ENCODE measurements around the gene LAMP1.

The LAMP1 gene

DNA sequence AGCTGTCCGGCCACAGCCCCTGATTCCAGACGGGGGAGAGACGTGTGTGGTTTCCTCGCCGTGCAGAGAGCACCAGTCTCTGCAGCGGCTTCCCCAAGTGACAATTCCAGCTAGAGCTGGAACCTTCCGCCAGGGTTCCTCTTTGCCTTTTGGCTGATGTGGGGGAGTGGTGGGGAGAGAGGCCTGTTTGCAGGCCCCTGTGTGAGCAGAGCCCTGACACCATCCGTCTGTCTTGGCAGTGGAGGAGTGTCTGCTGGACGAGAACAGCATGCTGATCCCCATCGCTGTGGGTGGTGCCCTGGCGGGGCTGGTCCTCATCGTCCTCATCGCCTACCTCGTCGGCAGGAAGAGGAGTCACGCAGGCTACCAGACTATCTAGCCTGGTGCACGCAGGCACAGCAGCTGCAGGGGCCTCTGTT is 25.0 kb downstream of the LAMP1 start:
- Histone ChIP-seq H3K27me3 (ENCODE audit: control insufficient read depth, insufficient read depth, low read length) (no peaks in the 10 kb centered on the region), H3K4me1 (ENCODE audit: control insufficient read depth, insufficient read depth, low read length) (no peaks in the 10 kb centered on the region), H3K4me3 (ENCODE audit: low read length) (no peak overlapping the region), H3K9me3 (ENCODE audit: control insufficient read depth, low read length) (no peaks in the 10 kb centered on the region), H3K36me3 (ENCODE audit: control insufficient read depth, insufficient read depth, low read length) (peaks cover 22% of the 10 kb centered on the region), H3K9ac (ENCODE audit: low read length) (no peak overlapping the region)

DNA sequence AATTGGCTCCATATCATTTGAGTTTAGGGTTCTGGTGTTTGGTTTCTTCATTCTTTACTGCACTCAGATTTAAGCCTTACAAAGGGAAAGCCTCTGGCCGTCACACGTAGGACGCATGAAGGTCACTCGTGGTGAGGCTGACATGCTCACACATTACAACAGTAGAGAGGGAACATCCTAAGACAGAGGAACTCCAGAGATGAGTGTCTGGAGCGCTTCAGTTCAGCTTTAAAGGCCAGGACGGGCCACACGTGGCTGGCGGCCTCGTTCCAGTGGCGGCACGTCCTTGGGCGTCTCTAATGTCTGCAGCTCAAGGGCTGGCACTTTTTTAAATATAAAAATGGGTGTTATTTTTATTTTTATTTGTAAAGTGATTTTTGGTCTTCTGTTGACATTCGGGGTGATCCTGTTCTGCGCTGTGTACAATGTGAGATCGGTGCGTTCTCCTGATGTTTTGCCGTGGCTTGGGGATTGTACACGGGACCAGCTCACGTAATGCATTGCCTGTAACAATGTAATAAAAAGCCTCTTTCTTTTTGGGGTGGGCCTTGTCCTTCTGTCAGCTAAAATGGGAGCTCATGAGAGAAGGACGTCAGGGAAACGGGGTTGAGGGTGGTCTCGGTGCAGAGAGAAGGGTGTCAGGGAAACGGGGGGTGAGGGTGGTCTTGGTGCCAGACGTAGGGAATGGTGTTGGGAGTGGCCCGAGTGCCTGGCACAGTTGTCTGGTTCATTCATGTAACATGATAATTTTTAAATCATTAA is 26.0 kb downstream of the LAMP1 start:
- Histone ChIP-seq H3K9me3 (ENCODE audit: control insufficient read depth, low read length) (no peaks in the 10 kb centered on the region), H3K4me3 (ENCODE audit: low read length) (no peak overlapping the region), H3K9ac (ENCODE audit: low read length) (no peak overlapping the region), H3K36me3 (ENCODE audit: control insufficient read depth, insufficient read depth, low read length) (peaks cover 22% of the 10 kb centered on the region), H3K4me1 (ENCODE audit: control insufficient read depth, insufficient read depth, low read length) (no peaks in the 10 kb centered on the region), H3K27me3 (ENCODE audit: control insufficient read depth, insufficient read depth, low read length) (no peaks in the 10 kb centered on the region)

DNA sequence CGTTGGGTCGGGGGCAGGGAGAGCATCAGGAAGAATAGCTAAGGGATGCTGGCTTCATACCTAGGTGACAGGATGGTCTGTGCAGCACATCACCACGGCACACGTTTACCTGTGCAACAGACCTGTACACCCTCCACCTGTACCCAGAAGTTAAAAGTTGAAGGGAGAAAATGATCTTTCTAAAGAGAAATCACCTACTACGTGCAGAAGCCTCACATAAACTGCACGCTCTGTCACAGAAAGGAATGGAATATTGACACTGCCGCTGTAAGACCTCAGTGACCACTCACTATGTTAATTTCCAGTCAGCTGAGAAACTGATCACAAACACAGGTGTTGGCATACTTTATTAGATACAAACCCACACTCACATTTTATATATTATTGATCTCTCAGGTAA is 26.8 kb downstream of the LAMP1 start:
- Histone ChIP-seq H3K4me1 (ENCODE audit: control insufficient read depth, insufficient read depth, low read length) (no peaks in the 10 kb centered on the region), H3K9me3 (ENCODE audit: control insufficient read depth, low read length) (no peaks in the 10 kb centered on the region), H3K4me3 (ENCODE audit: low read length) (no peak overlapping the region), H3K9ac (ENCODE audit: low read length) (no peak overlapping the region), H3K27me3 (ENCODE audit: control insufficient read depth, insufficient read depth, low read length) (no peaks in the 10 kb centered on the region), H3K36me3 (ENCODE audit: control insufficient read depth, insufficient read depth, low read length) (peaks cover 22% of the 10 kb centered on the region)

DNA sequence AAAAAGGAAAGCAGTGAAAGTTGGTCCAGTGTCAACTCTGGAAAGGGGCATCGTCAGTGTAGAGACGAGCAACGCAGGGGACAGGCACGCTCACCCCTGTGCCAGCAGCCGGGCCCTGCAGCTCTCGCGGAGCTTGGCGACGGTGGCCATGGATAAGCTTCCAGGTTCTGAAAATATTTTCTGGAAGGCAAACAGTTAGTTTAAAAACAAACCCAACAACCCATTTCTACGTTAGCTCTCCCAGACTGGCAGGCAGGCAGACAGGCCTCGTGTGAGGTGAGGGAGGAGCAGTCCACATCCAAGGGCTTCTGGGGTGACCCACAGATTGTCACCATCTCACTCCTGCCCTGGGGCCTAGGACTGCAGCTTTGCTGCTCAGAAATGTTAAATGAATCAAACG is 27.4 kb downstream of the LAMP1 start:
- Histone ChIP-seq H3K4me3 (ENCODE audit: low read length) (no peak overlapping the region), H3K27me3 (ENCODE audit: control insufficient read depth, insufficient read depth, low read length) (no peaks in the 10 kb centered on the region), H3K9ac (ENCODE audit: low read length) (no peak overlapping the region), H3K4me1 (ENCODE audit: control insufficient read depth, insufficient read depth, low read length) (no peaks in the 10 kb centered on the region), H3K36me3 (ENCODE audit: control insufficient read depth, insufficient read depth, low read length) (peaks cover 21% of the 10 kb centered on the region), H3K9me3 (ENCODE audit: control insufficient read depth, low read length) (no peaks in the 10 kb centered on the region)

DNA sequence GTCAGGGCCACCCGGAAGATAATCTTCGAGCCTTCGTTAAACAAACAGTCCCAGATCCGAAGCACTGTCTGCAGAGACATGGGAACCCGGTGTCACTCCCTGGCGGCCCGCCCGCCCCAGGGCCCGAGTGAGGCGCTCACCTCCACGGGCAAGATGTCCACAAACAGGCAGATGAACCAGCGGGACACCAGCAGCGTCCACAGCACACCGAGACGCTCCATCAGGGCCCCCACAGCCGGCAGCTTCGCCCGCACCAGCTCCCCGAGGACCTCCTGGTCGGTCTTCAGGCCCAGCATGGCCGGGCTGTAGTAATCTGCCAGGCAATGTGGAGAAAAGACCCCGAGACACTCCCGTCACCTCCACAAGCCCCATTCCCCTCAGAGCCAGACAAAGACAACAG is 28.7 kb downstream of the LAMP1 start:
- peaks cover 13% of the 10 kb centered on the region for H3K36me3 ChIP-seq (ENCODE audit: control insufficient read depth, insufficient read depth, low read length)
- H3K4me3 ChIP-seq (ENCODE audit: low read length): no peak overlapping the region
- H3K9ac ChIP-seq (ENCODE audit: low read length): no peak overlapping the region
- H3K27me3 ChIP-seq (ENCODE audit: control insufficient read depth, insufficient read depth, low read length): no peaks in the 10 kb centered on the region
- no peaks in the 10 kb centered on the region for H3K9me3 ChIP-seq (ENCODE audit: control insufficient read depth, low read length)
- H3K4me1 ChIP-seq (ENCODE audit: control insufficient read depth, insufficient read depth, low read length): no peaks in the 10 kb centered on the region

DNA sequence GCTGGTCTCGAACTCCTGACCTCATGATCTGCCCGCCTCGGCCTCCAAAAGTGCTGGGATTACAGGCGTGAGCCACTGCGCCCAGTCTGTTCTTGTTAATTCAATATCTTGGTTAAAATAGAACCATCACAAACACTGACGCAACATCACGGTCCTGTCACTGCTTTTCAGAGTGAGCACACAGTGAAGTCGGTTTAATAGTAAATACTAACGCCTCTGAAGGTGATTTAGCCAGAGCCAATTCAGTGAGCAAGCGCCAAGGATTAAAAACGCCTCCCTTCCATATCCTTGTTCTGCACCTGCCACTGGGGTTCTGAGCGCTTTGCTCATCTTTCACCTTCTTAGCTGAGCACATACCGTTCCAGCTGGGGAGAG is 30.3 kb downstream of the LAMP1 start:
- no peaks in the 10 kb centered on the region for H3K36me3 ChIP-seq (ENCODE audit: control insufficient read depth, insufficient read depth, low read length)
- no peak overlapping the region for H3K4me3 ChIP-seq (ENCODE audit: low read length)
- H3K4me1 ChIP-seq (ENCODE audit: control insufficient read depth, insufficient read depth, low read length): peaks cover 6% of the 10 kb centered on the region

DNA sequence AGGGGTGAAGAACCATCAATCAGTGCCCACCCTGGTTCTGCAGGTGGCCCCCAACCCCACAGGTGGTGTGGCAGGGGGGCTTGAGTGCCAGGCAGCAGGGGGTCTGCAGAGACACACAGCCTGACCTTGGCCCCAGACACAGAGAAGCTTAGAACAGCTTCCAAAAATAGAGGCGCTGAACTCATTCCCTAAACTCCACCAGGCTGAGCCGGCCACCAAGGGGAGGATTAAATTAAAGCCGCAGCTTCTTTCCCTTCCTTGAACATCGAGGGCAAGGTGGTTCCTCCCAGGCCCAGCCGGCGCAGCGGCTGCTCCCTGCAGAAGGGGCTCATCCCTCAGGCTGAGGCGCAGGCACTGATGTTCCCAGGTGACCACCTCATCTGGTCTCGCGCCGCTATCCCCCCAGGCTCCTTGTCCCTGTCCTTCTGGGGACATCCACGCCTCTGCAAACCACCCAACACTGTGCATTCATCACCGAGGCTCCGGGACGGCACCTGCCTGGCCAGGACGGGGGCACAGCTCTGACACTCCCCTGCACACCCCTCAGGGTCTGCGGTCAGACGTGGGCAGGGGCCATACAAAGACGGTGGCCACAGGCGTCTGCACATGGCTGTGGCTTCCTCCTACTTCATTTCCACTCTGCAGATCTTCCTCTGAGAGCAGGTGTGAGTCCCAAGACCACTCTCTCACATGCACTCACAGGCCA is 30.9 kb downstream of the LAMP1 start:
- H3K9me3 ChIP-seq (ENCODE audit: control insufficient read depth, low read length): no peaks in the 10 kb centered on the region
- H3K4me1 ChIP-seq (ENCODE audit: control insufficient read depth, insufficient read depth, low read length): peaks cover 6% of the 10 kb centered on the region
- H3K27me3 ChIP-seq (ENCODE audit: control insufficient read depth, insufficient read depth, low read length): no peaks in the 10 kb centered on the region
- H3K36me3 ChIP-seq (ENCODE audit: control insufficient read depth, insufficient read depth, low read length): no peaks in the 10 kb centered on the region
- H3K4me3 ChIP-seq (ENCODE audit: low read length): no peak overlapping the region
- H3K9ac ChIP-seq (ENCODE audit: low read length): no peak overlapping the region

More for the DNA sequence above, 30.3 kb downstream of the LAMP1 start:
- Histone ChIP-seq H3K27me3 (ENCODE audit: control insufficient read depth, insufficient read depth, low read length) (no peaks in the 10 kb centered on the region), H3K9me3 (ENCODE audit: control insufficient read depth, low read length) (no peaks in the 10 kb centered on the region), H3K9ac (ENCODE audit: low read length) (no peak overlapping the region)

DNA sequence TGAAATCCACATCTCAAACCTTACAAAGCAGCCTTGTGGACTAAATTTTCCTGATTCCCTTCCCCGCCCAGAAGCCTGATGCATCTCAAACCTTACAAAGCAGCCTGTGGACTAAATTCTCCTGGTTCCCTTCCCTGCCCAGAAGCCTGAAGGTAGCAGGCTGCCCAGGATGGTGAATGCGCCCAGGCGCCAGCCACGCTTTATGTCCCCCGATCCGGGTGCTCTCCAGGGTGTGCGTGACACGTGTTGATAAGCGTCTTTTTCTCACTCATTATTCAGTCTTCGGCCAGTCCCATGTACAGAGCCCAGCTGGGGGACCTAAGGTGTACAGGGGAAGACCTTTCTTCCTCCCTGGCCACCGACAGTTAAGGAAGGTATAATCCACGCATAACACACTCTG is 31.8 kb downstream of the LAMP1 start:
- Histone ChIP-seq H3K27me3 (ENCODE audit: control insufficient read depth, insufficient read depth, low read length) (no peaks in the 10 kb centered on the region), H3K9ac (ENCODE audit: low read length) (no peak overlapping the region), H3K4me3 (ENCODE audit: low read length) (no peak overlapping the region), H3K9me3 (ENCODE audit: control insufficient read depth, low read length) (no peaks in the 10 kb centered on the region), H3K36me3 (ENCODE audit: control insufficient read depth, insufficient read depth, low read length) (no peaks in the 10 kb centered on the region), H3K4me1 (ENCODE audit: control insufficient read depth, insufficient read depth, low read length) (peaks cover 6% of the 10 kb centered on the region)

DNA sequence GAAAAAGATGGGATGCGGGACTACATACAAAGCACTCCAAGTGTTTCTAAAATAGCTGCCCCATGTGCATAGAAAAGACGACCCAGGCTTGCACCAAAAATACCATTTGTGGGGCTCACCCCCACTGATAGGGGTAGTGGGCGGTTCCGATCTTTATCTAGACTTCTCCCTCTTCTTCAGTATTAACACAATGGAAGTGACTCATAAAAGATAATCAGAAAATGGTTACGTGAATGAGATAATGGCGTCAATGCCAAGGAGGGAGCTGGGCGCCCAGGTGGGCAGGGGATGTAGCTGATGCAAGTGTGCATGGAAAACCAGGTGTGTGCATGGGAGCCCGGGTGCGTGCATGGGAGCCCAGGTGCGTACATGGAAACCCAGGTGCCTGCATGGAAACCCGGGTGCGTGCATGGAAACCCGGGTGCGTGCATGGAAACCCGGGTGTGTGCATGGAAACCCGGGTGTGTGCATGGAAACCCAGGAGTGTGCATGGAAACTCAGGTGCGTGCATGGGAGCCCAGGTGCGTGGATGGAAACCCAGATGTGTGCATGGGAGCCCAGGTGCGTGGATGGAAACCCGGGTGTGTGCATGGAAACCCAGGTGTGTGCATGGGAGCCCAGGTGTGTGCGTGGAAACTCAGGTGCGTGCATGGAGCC is 32.7 kb downstream of the LAMP1 start:
- Histone ChIP-seq H3K27me3 (ENCODE audit: control insufficient read depth, insufficient read depth, low read length) (no peaks in the 10 kb centered on the region), H3K4me3 (ENCODE audit: low read length) (no peak overlapping the region), H3K4me1 (ENCODE audit: control insufficient read depth, insufficient read depth, low read length) (peaks cover 6% of the 10 kb centered on the region), H3K36me3 (ENCODE audit: control insufficient read depth, insufficient read depth, low read length) (no peaks in the 10 kb centered on the region), H3K9me3 (ENCODE audit: control insufficient read depth, low read length) (no peaks in the 10 kb centered on the region), H3K9ac (ENCODE audit: low read length) (no peak overlapping the region)

DNA sequence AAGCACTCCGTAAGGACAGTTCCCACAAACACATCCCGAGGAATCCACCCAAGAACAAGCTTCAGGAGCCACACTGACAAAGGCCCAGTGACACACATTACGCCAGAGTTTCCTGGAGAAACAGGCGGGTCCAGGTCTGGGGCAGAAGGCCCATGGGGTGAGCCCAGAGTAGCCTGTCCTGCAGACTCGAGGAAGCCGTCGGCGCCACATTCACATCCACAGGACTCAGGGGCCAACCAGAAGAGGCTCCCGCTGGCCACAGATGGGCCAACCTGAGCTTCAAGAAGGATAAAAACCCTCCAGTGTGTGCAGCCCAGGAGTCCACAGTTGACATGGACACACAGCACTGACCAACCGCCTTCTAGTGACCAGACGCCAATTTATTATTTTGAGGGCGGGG is 35.6 kb downstream of the LAMP1 start:
- no peak overlapping the region for H3K9ac ChIP-seq (ENCODE audit: low read length)
- H3K27me3 ChIP-seq (ENCODE audit: control insufficient read depth, insufficient read depth, low read length): no peaks in the 10 kb centered on the region
- H3K4me3 ChIP-seq (ENCODE audit: low read length): no peak overlapping the region
- peaks cover 6% of the 10 kb centered on the region for H3K4me1 ChIP-seq (ENCODE audit: control insufficient read depth, insufficient read depth, low read length)
- H3K9me3 ChIP-seq (ENCODE audit: control insufficient read depth, low read length): no peaks in the 10 kb centered on the region
- no peaks in the 10 kb centered on the region for H3K36me3 ChIP-seq (ENCODE audit: control insufficient read depth, insufficient read depth, low read length)

DNA sequence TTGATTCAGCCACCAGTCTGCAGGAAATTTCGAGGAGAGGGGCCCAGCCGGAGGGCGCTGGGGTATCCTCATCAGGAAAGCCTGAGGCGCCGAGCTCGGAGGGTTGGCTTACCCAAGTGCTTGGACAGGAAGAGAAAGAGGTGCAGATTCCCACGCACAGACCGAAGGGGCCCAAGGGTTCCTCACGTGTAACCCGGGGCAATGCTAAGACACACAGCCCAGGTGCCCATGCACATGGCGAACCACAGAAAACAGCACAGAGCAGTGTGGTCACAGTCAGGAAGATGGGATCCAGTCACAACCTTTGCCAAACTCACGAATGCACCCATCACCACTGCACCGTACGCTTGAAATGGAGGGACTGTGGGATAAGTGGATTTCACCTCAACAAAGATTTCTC is 36.0 kb downstream of the LAMP1 start:
- H3K9me3 ChIP-seq (ENCODE audit: control insufficient read depth, low read length): no peaks in the 10 kb centered on the region
- H3K4me3 ChIP-seq (ENCODE audit: low read length): no peak overlapping the region
- H3K4me1 ChIP-seq (ENCODE audit: control insufficient read depth, insufficient read depth, low read length): peaks cover 6% of the 10 kb centered on the region
- H3K27me3 ChIP-seq (ENCODE audit: control insufficient read depth, insufficient read depth, low read length): no peaks in the 10 kb centered on the region
- H3K9ac ChIP-seq (ENCODE audit: low read length): no peak overlapping the region
- no peaks in the 10 kb centered on the region for H3K36me3 ChIP-seq (ENCODE audit: control insufficient read depth, insufficient read depth, low read length)

DNA sequence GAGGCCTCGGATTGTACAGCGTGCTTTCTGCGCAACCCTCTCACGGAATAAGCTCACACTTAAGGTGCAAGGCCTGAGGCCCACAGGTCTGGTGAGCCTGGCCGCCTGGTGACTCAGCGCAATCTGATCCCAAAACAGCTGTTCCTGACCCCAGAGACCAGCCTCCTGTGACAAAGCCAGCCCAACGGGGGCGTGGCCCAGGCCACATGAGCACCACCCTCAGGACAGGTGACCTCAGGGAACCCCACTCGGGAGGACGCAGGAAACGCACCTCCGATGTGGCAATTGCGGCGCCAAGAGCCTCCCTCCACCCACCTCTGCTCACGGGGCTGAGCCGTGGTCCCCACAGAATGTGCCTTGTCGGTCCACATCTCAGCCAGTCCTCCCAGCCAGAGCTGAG is 40.5 kb downstream of the LAMP1 start:
- no peaks in the 10 kb centered on the region for H3K27me3 ChIP-seq (ENCODE audit: control insufficient read depth, insufficient read depth, low read length)
- no peaks in the 10 kb centered on the region for H3K36me3 ChIP-seq (ENCODE audit: control insufficient read depth, insufficient read depth, low read length)
- H3K4me1 ChIP-seq (ENCODE audit: control insufficient read depth, insufficient read depth, low read length): no peaks in the 10 kb centered on the region
- H3K9ac ChIP-seq (ENCODE audit: low read length): no peak overlapping the region
- no peak overlapping the region for H3K4me3 ChIP-seq (ENCODE audit: low read length)
- no peaks in the 10 kb centered on the region for H3K9me3 ChIP-seq (ENCODE audit: control insufficient read depth, low read length)
